ENCODE data around the gene PLD5.
"Not testable (repeated sequence)": the region's sequence is repeated elsewhere in the genome, so short reads cannot be mapped to it uniquely, and the experiment has no call there.

The PLD5 gene

GRCh38 chr1:242264419-242264818 is 260.1 kb downstream of the PLD5 start:
- DNase-seq, result not testable (repeated sequence)

GRCh38 chr1:242245255-242245654 is 279.2 kb downstream of the PLD5 start:
- DNase-seq, result no peak

- no peak for DNase-seq
These were observed 281.0 kb downstream of the PLD5 start for GRCh38 chr1:242243472-242243871.

- no peak for DNase-seq
These were observed 281.5 kb downstream of the PLD5 start for GRCh38 chr1:242242983-242243382.

- DNase-seq, result no peak
These were observed 282.6 kb downstream of the PLD5 start for GRCh38 chr1:242241936-242242335.

GRCh38 chr1:242240691-242241090 is 283.8 kb downstream of the PLD5 start:
- no peak for DNase-seq

- DNase-seq, result no peak
These were observed 284.4 kb downstream of the PLD5 start for GRCh38 chr1:242240077-242240476.

- no peak for DNase-seq
These were observed 285.1 kb downstream of the PLD5 start for GRCh38 chr1:242239398-242239797.

- DNase-seq, result no peak
These were observed 287.4 kb downstream of the PLD5 start for GRCh38 chr1:242237051-242237450.

- DNase-seq, result no peak
These were observed 295.5 kb downstream of the PLD5 start for GRCh38 chr1:242228991-242229390.

- no peak for DNase-seq
These were observed 298.5 kb downstream of the PLD5 start for GRCh38 chr1:242225767-242226573.

GRCh38 chr1:242224878-242225766 is 299.4 kb downstream of the PLD5 start:
- DNase-seq, result not testable (repeated sequence)

GRCh38 chr1:242224461-242224860 is 300.0 kb downstream of the PLD5 start:
- no peak for DNase-seq

GRCh38 chr1:242219905-242220304 is 304.6 kb downstream of the PLD5 start:
- DNase-seq, result no peak

- DNase-seq, result no peak
These were observed 305.1 kb downstream of the PLD5 start for GRCh38 chr1:242219298-242219901.

GRCh38 chr1:242216368-242216767 is 308.1 kb downstream of the PLD5 start:
- DNase-seq, result no peak

GRCh38 chr1:242214455-242214854 is 310.0 kb downstream of the PLD5 start:
- not testable (repeated sequence) for DNase-seq

- not testable (repeated sequence) for DNase-seq
These were observed 311.5 kb downstream of the PLD5 start for GRCh38 chr1:242212961-242213360.

GRCh38 chr1:242212401-242212800 is 312.1 kb downstream of the PLD5 start:
- no peak for DNase-seq

- no peak for DNase-seq
These were observed 313.1 kb downstream of the PLD5 start for GRCh38 chr1:242211254-242212022.

GRCh38 chr1:242210316-242210715 is 314.2 kb downstream of the PLD5 start:
- DNase-seq, result not testable (repeated sequence)

- no peak for DNase-seq
These were observed 315.4 kb downstream of the PLD5 start for GRCh38 chr1:242209063-242209462.

GRCh38 chr1:242208021-242208420 is 316.5 kb downstream of the PLD5 start:
- DNase-seq, result no peak
